ENCODE measurements around the gene FGF14. TPM values are rescaled to one million over a fixed set of nuclear protein-coding genes. Genes with fewer than 3 reads are reported as not detected.

FGF14 gene
- total and polyA plus RNA-seq, 2 donors (not counting 3 experiments of a cell fraction or from before 2014, with no cell fraction given) = not detected

DNA sequence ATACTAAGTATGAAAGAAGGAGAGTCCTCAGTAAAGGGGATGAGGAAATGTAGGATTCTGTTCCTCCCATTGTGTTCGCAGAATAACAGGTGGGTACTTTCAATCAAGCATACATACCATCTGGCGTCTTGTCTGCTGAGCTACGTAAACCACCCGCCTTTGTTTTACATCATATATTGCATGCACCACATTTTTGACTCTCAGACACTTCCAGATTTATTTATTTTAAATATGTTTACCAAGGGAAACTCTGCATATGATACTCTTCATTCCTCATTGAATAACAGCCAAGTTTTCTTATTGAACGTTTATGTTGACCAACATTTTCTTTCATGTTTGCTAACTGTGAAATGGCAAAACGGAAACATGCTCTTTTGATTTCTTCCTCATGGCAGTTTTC is 174.1 kb downstream of the FGF14 start:
- dilution Hi-C loops (cut with MboI; ENCODE audit: extremely low pct_ligation_motif_present, low sequenced_read_pairs) = no loop called here
- CTCF ChIA-PET = no interaction called here
- H3K4me3 ChIP-seq (replicated peaks in 1 of 3; ENCODE audit: insufficient read depth in 1 of 3, low read depth in 1 of 3, low read length in 3 of 3) = no peak overlapping the region
- no peaks in the 10 kb centered on the region for H3K27me3 ChIP-seq (ENCODE audit: control insufficient read depth in 2 of 2, insufficient read depth in 2 of 2, low read length in 2 of 2)
- DNase-seq (ENCODE audit: low read depth, low spot score) (no peak), FAIRE-seq (no peak)
- H4K20me1 ChIP-seq (replicated peaks; ENCODE audit: control insufficient read depth, extremely low read depth, insufficient read depth, low read length) = no peaks in the 10 kb centered on the region
- POLR2A ChIA-PET = no interaction called here
- no TSS peak for BruUV-seq (replicated peaks)
- no peaks in the 10 kb centered on the region for H3K79me2 ChIP-seq (ENCODE audit: control insufficient read depth, insufficient read depth, low read length)
- no peak overlapping the region for H3K27ac ChIP-seq (ENCODE audit: insufficient read depth, low read depth, low read length)
- TF ChIP-seq POLR2AphosphoS5 (IDR thresholded peaks at IDR 0.05; ENCODE audit: insufficient read depth, low read depth, low read length) (no peak), JUN (IDR thresholded peaks at IDR 0.05; ENCODE audit: borderline replicate concordance, insufficient read depth, insufficient read length, low read depth) (no peak)
- intact Hi-C loops (cut with micrococcal nuclease) = no loop called here
- H3K9me3 ChIP-seq (replicated peaks; ENCODE audit: control insufficient read depth, insufficient read depth, low read length) = no peaks in the 10 kb centered on the region
- H3K9ac ChIP-seq (replicated peaks; ENCODE audit: extremely low read depth, insufficient read depth, low read length) = no peak overlapping the region
- H3K4me1 ChIP-seq (ENCODE audit: control insufficient read depth, extremely low read depth, insufficient read depth, low read length) = no peaks in the 10 kb centered on the region
- H2AFZ ChIP-seq (ENCODE audit: low read depth, low read length) = no peak overlapping the region
- no peak overlapping the region for H3K4me2 ChIP-seq (ENCODE audit: insufficient read depth, low read length)
- no peaks in the 10 kb centered on the region for H3K9me1 ChIP-seq (replicated peaks; ENCODE audit: control insufficient read depth, extremely low read depth, insufficient read depth, low read length)
- H3K36me3 ChIP-seq (ENCODE audit: control insufficient read depth in 2 of 2, extremely low read depth in 1 of 2, insufficient read depth in 2 of 2, low read length in 2 of 2) = no peaks in the 10 kb centered on the region

GRCh38 chr13:102226591-102226990 is 175.3 kb downstream of the FGF14 start:
- Histone ChIP-seq H3K9ac (replicated peaks; ENCODE audit: extremely low read depth, insufficient read depth, low read length) (no peak overlapping the region), H3K4me1 (ENCODE audit: control insufficient read depth, extremely low read depth, insufficient read depth, low read length) (no peaks in the 10 kb centered on the region), H3K27ac (ENCODE audit: insufficient read depth, low read depth, low read length) (no peak overlapping the region), H2AFZ (ENCODE audit: low read depth, low read length) (no peak overlapping the region), H3K79me2 (ENCODE audit: control insufficient read depth, insufficient read depth, low read length) (no peaks in the 10 kb centered on the region), H3K9me3 (replicated peaks; ENCODE audit: control insufficient read depth, insufficient read depth, low read length) (no peaks in the 10 kb centered on the region), H3K9me1 (replicated peaks; ENCODE audit: control insufficient read depth, extremely low read depth, insufficient read depth, low read length) (no peaks in the 10 kb centered on the region), H3K4me3 (replicated peaks in 1 of 3; ENCODE audit: insufficient read depth in 1 of 3, low read depth in 1 of 3, low read length in 3 of 3) (no peak overlapping the region), H3K27me3 (ENCODE audit: control insufficient read depth in 2 of 2, insufficient read depth in 2 of 2, low read length in 2 of 2) (no peaks in the 10 kb centered on the region), H3K36me3 (ENCODE audit: control insufficient read depth in 2 of 2, extremely low read depth in 1 of 2, insufficient read depth in 2 of 2, low read length in 2 of 2) (no peaks in the 10 kb centered on the region), H4K20me1 (replicated peaks; ENCODE audit: control insufficient read depth, extremely low read depth, insufficient read depth, low read length) (no peaks in the 10 kb centered on the region), H3K4me2 (ENCODE audit: insufficient read depth, low read length) (no peak overlapping the region)
- DNase-seq (ENCODE audit: low read depth, low spot score) (no peak), FAIRE-seq (no peak)
- POLR2A ChIA-PET = no interaction called here
- dilution Hi-C loops (cut with MboI; ENCODE audit: extremely low pct_ligation_motif_present, low sequenced_read_pairs) (no loop called here), intact Hi-C loops (cut with micrococcal nuclease) (no loop called here)
- CTCF ChIA-PET = no interaction called here
- no TSS peak for BruUV-seq (replicated peaks)
- TF ChIP-seq POLR2A (IDR thresholded peaks at IDR 0.05; ENCODE audit: low read depth, low read length) = no peak
- TF ChIP-seq, protein P1, sequence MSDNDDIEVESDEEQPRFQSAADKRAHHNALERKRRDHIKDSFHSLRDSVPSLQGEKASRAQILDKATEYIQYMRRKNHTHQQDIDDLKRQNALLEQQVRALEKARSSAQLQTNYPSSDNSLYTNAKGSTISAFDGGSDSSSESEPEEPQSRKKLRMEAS (IDR thresholded peaks at IDR 0.05; ENCODE audit: insufficient read depth, insufficient read length) = no peak
- TF ChIP-seq GATA2 (IDR thresholded peaks at IDR 0.05; ENCODE audit: insufficient read depth, insufficient read length, low read depth, low read length) = no peak
- TF ChIP-seq EZH2 (IDR thresholded peaks at IDR 0.05; ENCODE audit: borderline replicate concordance, low read depth, low read length, severe bottlenecking) = no peak
- TF ChIP-seq POLR2AphosphoS5 (IDR thresholded peaks at IDR 0.05; ENCODE audit: insufficient read depth, low read depth, low read length) = no peak
- TF ChIP-seq JUN (IDR thresholded peaks at IDR 0.05; ENCODE audit: borderline replicate concordance, insufficient read depth, insufficient read length, low read depth) = no peak
- no peak for TF ChIP-seq FOS (IDR thresholded peaks at IDR 0.05; ENCODE audit: borderline replicate concordance, insufficient read depth, low read length)
- TF ChIP-seq, protein P2, sequence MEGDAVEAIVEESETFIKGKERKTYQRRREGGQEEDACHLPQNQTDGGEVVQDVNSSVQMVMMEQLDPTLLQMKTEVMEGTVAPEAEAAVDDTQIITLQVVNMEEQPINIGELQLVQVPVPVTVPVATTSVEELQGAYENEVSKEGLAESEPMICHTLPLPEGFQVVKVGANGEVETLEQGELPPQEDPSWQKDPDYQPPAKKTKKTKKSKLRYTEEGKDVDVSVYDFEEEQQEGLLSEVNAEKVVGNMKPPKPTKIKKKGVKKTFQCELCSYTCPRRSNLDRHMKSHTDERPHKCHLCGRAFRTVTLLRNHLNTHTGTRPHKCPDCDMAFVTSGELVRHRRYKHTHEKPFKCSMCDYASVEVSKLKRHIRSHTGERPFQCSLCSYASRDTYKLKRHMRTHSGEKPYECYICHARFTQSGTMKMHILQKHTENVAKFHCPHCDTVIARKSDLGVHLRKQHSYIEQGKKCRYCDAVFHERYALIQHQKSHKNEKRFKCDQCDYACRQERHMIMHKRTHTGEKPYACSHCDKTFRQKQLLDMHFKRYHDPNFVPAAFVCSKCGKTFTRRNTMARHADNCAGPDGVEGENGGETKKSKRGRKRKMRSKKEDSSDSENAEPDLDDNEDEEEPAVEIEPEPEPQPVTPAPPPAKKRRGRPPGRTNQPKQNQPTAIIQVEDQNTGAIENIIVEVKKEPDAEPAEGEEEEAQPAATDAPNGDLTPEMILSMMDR (IDR thresholded peaks at IDR 0.05; ENCODE audit: extremely low read depth in 1 of 2, insufficient read depth in 1 of 2, low read depth in 1 of 2, low read length in 2 of 2) = no peak
- TF ChIP-seq MYC (IDR thresholded peaks at IDR 0.05; ENCODE audit: low read depth, low read length) = no peak
